Right kidney (tissue), 1 donor: ENCODE data around the gene DNAI4.
"Not testable (repeated sequence)": the region's sequence is repeated elsewhere in the genome, so short reads cannot be mapped to it uniquely, and the experiment has no call there.

ENCODE experiments used
- DNase-seq: peaks from one replicate; pipeline ENCODE4 v3.0.0-alpha.2; 2016

Gene DNAI4

DNA sequence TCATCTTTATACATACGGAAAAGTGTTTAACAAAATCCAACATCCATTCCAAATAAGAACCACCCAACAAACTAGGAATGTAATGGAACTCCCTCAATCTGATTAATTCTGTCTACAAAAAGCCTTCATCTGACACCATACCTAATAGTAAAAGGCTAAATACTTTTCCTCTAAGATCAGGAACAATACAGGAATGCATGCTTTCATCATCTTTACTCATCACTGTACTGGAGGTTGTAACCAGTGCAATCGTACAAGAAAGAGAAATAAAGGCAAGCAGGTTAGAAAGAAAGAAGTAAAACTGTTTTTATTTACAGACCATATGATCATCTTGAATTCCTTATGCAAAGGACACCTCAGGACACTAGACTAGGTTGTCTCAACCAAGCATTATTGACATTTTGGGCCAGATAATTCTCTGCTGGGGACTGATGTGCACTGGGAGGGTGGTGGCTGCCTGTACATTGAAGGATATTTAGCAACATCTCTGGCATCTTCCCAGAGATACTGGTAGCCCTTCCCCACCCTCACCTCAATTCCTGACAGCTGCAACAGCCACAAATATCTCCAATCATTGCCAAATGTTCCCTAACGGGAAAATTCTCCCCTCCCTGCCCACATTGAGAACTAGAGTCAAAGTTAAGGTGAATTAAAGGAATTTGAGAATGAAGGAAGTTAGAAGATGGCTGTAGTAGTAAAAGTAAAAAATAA, 93.0 kb downstream of the DNAI4 start:
- DNase-seq, result no peak

DNA sequence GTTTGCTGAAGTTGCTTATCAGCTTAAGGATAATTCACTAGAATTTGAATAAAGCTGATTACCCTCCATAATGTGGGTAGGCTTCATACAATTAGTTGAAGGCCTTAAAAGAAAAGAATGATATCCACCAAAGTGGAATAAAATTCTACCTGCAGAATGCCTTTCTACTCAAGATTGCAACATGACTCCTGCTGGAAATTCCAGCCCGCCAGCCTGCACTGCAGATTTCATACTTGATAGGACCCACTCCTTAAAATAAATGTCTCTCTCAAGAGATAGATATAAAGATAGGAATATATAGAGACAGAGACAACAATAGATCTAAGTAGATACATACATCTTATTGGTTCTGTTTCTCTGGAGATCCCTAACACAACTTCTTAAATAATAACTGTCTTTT, 99.9 kb downstream of the DNAI4 start:
- no peak for DNase-seq

DNA sequence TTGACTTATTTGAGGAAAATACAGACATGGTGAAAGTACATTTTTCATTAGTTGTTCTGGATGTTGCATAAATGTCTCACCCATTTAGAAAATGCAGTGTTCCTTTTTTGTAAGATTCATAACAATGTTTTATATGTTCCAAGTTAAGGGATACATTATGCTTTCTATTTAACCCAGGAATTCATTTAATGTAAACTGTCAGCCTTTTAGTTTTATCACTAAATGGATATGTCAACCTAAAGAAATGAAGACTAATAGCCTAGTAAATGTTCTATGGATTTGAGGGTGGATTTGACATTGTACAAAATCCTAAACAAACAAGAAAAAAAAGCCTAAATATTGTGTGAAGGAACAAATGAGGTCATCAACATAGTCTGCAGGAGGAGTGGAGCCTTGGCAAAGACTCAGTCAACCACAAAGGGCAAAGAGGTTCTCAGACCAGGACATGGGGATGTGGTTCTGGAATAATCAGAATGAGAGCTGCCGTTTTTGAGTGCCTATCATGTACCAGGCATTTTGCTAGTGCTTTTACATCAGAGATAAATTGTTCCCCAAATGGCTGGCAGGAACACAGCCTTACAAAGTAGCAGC, 114.8 kb downstream of the DNAI4 start:
- no peak for DNase-seq

DNA sequence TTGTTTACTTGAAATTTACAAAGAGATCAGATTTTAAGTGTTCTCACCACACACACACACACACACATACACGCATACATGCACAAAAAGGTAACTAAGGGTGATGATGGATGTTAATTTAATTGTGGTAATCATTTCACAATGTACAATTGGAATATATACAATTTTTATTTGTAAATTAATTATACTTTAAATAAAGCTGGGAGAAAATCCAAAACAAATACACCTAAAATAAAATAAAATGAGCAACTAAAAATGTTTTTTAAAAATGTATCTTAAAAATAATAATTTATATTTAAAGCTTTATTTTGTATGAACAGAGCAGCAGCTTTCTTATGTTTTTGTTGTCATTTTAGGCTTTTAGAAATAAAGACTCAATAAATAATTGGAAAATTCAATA, 115.4 kb downstream of the DNAI4 start:
- no peak for DNase-seq

DNA sequence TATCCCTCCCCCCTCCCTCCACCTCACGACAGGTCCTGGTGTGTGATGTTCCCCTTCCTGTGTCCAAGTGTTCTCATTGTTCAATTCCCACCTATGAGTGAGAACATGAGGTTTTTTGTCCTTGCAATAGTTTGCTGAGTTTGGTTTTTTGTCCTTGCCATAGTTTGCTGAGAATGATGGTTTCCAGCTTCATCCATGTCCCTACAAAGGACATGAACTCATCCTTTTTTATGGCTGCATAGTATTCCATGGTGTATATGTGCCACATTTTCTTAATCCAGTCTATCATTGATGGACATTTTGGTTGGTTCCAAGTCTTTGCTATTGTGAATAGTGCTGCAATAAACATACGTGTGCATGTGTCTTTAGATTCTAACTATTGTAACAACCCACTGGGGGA, 128.8 kb downstream of the DNAI4 start:
- DNase-seq, result not testable (repeated sequence)

- no peak for DNase-seq
Measured at GRCh38 chr1:66791621-66792610, 132.7 kb downstream of the DNAI4 start.

- no peak for DNase-seq
Measured at GRCh38 chr1:66788231-66788939, 136.3 kb downstream of the DNAI4 start.

GRCh38 chr1:66787641-66788040, 137.0 kb downstream of the DNAI4 start:
- no peak for DNase-seq

GRCh38 chr1:66785800-66786199, 138.9 kb downstream of the DNAI4 start:
- DNase-seq, result not testable (repeated sequence)

DNA sequence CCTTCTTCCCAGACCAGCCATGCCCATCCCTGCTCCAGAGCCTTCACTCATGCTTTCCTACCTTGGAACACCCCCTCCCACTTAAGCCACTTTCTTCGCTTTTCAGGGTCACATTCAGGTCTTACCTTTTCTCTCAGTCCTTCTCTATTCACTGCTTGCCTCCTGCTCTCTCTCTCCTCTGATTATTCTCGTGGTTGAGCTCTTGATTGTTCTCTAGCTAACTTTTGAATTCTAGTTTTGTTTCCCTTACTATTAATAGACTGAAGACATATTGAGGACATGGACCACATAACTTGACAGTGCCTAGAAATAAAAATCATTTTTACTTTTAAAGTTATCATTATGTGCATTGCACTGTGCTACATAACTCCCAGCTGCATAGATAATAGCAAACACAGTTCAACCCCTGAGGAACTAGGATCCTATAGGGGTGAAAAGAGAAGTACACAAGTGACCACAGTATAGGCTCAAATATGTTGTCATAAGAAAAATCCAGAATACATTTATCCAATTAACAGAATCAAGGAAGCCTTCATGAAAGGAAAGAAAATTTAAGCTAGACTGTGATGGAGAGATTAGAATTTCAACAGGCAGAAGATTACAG, 145.1 kb downstream of the DNAI4 start:
- DNase-seq, result no peak

- DNase-seq, result no peak
Measured at GRCh38 chr1:66778969-66779368, 145.7 kb downstream of the DNAI4 start.

DNA sequence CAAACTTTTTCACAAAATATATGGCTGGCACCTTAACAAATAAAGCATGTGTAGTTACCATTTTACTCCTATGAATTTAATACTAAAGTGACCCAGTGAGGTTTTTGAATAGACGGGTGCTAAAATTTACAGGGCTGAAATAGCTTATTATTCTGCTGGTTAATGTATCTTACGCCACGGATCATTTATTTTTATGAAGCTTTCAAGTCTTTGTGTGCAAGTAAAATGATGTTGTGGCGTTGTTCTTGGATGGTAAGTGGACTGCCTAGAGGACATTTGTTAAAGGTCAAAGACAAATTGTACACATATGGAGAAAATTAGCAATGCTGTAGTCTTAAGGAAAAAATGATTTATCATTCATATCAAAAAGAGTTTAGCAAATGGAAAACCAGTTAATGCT, 146.4 kb downstream of the DNAI4 start:
- no peak for DNase-seq

DNA sequence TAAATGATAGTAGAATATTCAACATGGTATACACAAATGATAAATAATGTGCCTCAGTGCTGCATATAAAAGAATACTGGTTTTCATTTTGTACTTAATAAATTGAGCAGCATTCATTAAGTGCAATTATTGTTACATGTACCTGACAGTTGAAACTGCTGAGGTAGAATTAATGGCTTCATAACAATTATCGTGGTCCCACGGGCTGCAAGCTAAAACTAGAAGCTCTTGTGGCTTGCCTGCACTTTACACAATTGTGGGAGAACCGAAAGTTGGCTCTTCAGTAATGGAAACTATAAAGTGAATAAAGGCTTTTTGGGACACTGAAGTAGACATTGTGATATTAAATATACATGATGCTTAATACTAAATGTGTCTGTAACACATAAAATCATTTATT, 146.8 kb downstream of the DNAI4 start:
- no peak for DNase-seq

DNA sequence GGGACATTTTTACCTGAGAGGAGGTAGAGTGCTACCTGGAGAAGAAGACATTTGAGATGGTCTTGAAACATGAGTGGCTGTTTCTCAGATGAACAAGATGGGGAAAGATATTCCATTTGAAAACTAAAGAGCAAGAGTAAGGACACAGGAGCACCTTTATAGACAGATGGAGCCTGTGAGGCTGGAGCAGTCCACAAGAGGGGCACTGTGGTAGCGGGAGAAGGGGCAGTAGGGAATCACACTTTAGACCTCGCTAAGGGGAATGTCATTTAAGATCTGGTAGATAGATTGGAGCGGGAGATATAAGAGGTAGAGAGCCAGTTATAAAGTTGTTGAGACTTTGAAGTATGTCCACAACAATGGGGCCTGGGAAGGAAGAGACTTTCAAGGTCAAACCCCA, 149.0 kb downstream of the DNAI4 start:
- no peak for DNase-seq

- no peak for DNase-seq
Measured at GRCh38 chr1:66774438-66774837, 150.2 kb downstream of the DNAI4 start.

DNA sequence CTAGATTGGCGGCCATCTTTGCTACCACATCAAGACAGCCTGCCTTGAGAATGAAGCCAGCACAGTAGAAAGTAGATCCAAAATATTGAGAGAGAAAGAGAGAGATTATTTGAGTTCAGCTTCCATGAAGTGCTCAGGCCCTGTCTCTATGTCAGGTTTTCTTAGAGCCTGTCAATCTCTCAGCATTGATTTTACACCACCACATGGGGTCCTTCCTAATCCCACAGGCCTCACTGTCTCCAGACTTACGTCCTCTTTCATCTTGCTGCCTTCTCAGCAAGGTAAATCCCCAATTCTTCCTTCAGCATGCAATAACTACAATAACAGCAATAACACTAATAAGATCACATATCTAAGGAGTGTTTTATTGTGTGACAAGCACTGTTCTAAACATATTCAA, 151.4 kb downstream of the DNAI4 start:
- DNase-seq, result no peak

DNA sequence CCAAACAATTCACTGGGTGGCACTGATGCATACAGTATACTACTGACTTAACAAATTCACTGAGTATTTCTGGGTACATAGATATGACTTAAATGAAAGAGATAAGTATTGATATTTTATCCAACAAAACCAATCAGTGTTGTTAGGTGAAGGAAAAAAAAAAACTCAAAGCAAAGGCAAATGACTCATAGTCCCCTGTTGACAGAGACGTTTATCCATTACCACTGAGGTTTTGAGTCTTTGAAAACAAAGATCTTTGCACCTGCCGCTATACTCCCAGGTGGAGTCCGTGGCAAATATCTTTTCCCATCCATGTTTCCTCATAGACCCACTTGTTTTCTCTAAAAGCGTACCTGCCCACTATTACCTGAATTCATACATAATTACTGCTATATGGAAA, 154.0 kb downstream of the DNAI4 start:
- no peak for DNase-seq

GRCh38 chr1:66770240-66770639, 154.4 kb downstream of the DNAI4 start:
- no peak for DNase-seq

DNA sequence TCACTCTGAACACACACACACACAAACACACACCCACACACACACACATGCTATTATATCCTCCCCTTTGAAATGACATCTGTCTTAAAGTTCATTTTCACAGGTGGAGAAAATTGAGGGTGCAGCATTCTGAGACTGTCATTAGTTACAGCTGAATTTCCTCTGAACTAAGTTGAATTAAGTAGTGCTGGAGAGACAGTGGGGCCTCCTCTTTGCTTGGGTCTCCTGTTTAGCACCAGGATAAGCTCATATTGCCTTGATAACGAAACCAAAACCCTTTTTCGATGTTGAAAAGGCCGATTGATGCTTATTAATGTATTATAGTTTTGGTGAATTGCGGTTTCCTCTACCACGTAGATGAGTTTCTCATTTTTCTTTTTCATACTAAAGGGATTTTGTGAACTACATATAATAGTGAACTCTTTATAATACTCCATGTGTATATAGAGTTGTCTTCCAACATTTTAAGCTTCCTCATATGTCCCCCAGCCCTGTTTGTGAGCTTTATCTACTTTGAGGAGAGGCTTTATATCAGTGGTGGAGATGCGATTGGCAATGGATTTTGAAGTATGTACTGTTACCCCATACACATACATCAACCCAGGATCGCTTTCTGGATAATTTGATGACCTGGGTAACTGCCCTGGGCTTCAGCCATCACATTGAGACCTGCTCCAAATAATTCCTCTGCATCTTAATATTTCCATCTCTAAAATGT, 155.0 kb downstream of the DNAI4 start:
- no peak for DNase-seq

DNA sequence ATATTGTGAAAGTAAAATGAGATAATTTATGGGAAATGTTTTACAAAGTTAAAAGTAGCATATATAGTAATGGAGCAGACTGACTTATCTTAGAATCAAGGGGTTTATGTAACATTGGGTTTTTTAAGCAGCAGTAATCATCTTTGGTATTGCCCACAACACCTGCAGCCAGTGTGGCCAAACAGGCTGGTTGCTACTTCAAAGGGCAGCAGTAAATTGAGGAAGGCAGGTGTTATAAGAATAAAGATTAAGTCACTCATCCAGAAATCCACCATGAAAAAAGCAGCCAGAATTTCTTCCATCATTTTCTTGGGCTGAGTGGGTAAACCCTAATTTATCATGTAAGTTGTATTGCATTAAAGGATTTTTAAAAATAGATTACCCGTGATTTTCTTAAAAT, 155.7 kb downstream of the DNAI4 start:
- DNase-seq, result no peak

DNA sequence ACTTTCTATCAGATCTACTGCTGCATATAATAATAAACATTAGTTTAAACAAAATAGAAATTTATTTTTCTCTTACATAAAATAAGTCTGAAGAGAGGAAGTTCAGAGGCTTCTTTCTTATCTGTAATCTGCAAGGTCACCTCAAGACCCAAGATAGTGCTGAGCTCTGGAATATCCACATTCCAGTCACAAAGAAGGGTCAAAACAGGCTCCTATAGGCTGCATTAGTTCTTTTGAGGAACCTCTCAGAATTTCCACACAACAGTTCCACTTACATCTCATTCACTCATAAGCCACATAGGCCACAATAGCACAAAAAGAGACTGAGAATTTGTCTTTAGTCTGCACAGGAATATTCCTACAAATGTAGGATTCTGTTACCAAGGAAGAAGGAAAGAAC, 157.0 kb downstream of the DNAI4 start:
- DNase-seq, result no peak
